Measurements from ENCODE around the gene MKRN2OS.
A peak's percentile ranks its signal among the peaks of the same experiment; 100 is the strongest.

MKRN2OS gene

GRCh38 chr3:12509466-12509865, 35.8 kb downstream of the MKRN2OS start:
- Mint-ChIP-seq H3K27me3 (ENCODE audit: low read depth) (no peaks in the 10 kb centered on the region), H3K4me3 (no peak overlapping the region), H3K36me3 (ENCODE audit: low read depth) (peaks cover 44% of the 10 kb centered on the region), H3K9me3 (no peaks in the 10 kb centered on the region), H3K4me1 (peaks cover 21% of the 10 kb centered on the region), H3K27ac (no peak overlapping the region)
- no peak for TF ChIP-seq CTCF (IDR thresholded peaks at IDR 0.05; ENCODE audit: unreplicated experiment in 3 of 3)

- no peak overlapping the region for H3K4me3 Mint-ChIP-seq
- H3K9me3 Mint-ChIP-seq, result no peaks in the 10 kb centered on the region
- H3K36me3 Mint-ChIP-seq (ENCODE audit: low read depth), result peaks cover 50% of the 10 kb centered on the region
- H3K4me1 Mint-ChIP-seq, result peaks cover 11% of the 10 kb centered on the region
- no peaks in the 10 kb centered on the region for H3K27me3 Mint-ChIP-seq (ENCODE audit: low read depth)
- H3K27ac Mint-ChIP-seq, result peak overlapping the region in 2 of 3 experiments; percentile 8 to 24
- TF ChIP-seq CTCF (IDR thresholded peaks at IDR 0.05; ENCODE audit: unreplicated experiment in 3 of 3), result no peak
Measured at GRCh38 chr3:12508291-12508700, 37.0 kb downstream of the MKRN2OS start.

- peaks cover 51% of the 10 kb centered on the region for H3K36me3 Mint-ChIP-seq (ENCODE audit: low read depth)
- peak overlapping the region in 2 of 3 experiments; percentile 8 to 24 for H3K27ac Mint-ChIP-seq
- H3K27me3 Mint-ChIP-seq (ENCODE audit: low read depth), result no peaks in the 10 kb centered on the region
- no peak for TF ChIP-seq CTCF (IDR thresholded peaks at IDR 0.05; ENCODE audit: unreplicated experiment in 3 of 3)
- H3K4me1 Mint-ChIP-seq, result peaks cover 11% of the 10 kb centered on the region
- no peak overlapping the region for H3K4me3 Mint-ChIP-seq
- H3K9me3 Mint-ChIP-seq, result no peaks in the 10 kb centered on the region
Measured at GRCh38 chr3:12507591-12508281, 37.6 kb downstream of the MKRN2OS start.

- Mint-ChIP-seq H3K27me3 (ENCODE audit: low read depth) (no peaks in the 10 kb centered on the region), H3K4me1 (peaks cover 11% of the 10 kb centered on the region), H3K36me3 (ENCODE audit: low read depth) (peaks cover 58% of the 10 kb centered on the region), H3K4me3 (no peak overlapping the region), H3K9me3 (no peaks in the 10 kb centered on the region), H3K27ac (no peak overlapping the region)
- no peak for TF ChIP-seq CTCF (IDR thresholded peaks at IDR 0.05; ENCODE audit: unreplicated experiment in 3 of 3)
Measured at GRCh38 chr3:12506201-12506709, 39.0 kb downstream of the MKRN2OS start.

GRCh38 chr3:12503126-12503957, 42.0 kb downstream of the MKRN2OS start:
- H3K36me3 Mint-ChIP-seq (ENCODE audit: low read depth), result peaks cover 70% of the 10 kb centered on the region
- peaks cover 9% of the 10 kb centered on the region for H3K4me1 Mint-ChIP-seq
- no peaks in the 10 kb centered on the region for H3K27me3 Mint-ChIP-seq (ENCODE audit: low read depth)
- no peak for TF ChIP-seq CTCF (IDR thresholded peaks at IDR 0.05; ENCODE audit: unreplicated experiment in 3 of 3)
- no peaks in the 10 kb centered on the region for H3K9me3 Mint-ChIP-seq
- no peak overlapping the region for H3K4me3 Mint-ChIP-seq
- no peak overlapping the region for H3K27ac Mint-ChIP-seq

All from nephron (organoid).